OCI-LY1 (cell line): ENCODE data around the gene PSMD4.

Experiments
- H2AFZ ChIP-seq: fragments of 200-600 bp; sonication (generic), shearing (Covaris generic); 2 replicates; pipeline ENCODE4 v1.6.0; 2014; ENCODE audit warnings: antibody characterized with exemption, mild to moderate bottlenecking, low read length
- H3F3A ChIP-seq: fragments of 200-600 bp; sonication (generic), shearing (Covaris generic); 2 replicates; pipeline ENCODE4 v1.6.0; 2014; ENCODE audit warnings: mild to moderate bottlenecking, antibody characterized with exemption, low read length, moderate library complexity; ENCODE audit not compliant: insufficient read depth
- H3K27ac ChIP-seq: fragments of 200-600 bp; sonication (generic); 2 replicates; pipeline ENCODE4 v1.5.1; 2014; ENCODE audit warnings: low read length, mixed run types, mild to moderate bottlenecking, low read depth; ENCODE audit not compliant: poor library complexity, severe bottlenecking
- H3K27me3 ChIP-seq: fragments of 200-600 bp; sonication (generic); 2 replicates; pipeline ENCODE4 v1.6.0; 2014; ENCODE audit warnings: antibody characterized with exemption, mild to moderate bottlenecking, low read length, moderate library complexity; ENCODE audit not compliant: insufficient read depth
- H3K36me3 ChIP-seq: fragments of 200-600 bp; sonication (generic); 2 replicates; pipeline ENCODE4 v1.6.1; 2014; ENCODE audit warnings: mild to moderate bottlenecking, antibody characterized with exemption, low read length, moderate library complexity, mixed read lengths; ENCODE audit not compliant: insufficient read depth
- H3K4me1 ChIP-seq: fragments of 200-600 bp; sonication (generic); 2 replicates; pipeline ENCODE4 v1.5.1; 2014; ENCODE audit warnings: mild to moderate bottlenecking, low read length, moderate library complexity; ENCODE audit not compliant: insufficient read depth, severe bottlenecking
- H3K4me2 ChIP-seq: fragments of 200-600 bp; sonication (generic), shearing (Covaris generic); 2 replicates; pipeline ENCODE4 v1.6.1; 2014; ENCODE audit warnings: low read length
- H3K4me3 ChIP-seq: fragments of 200-600 bp; sonication (generic); 2 replicates; pipeline ENCODE4 v1.5.1; 2014; ENCODE audit warnings: low read length, low read depth, mild to moderate bottlenecking, mixed read lengths; ENCODE audit not compliant: poor library complexity, severe bottlenecking
- H3K79me2 ChIP-seq: fragments of 200-600 bp; shearing (Covaris generic); 2 replicates; pipeline ENCODE4 v1.6.1; 2016; ENCODE audit warnings: mixed run types, low read length, mixed read lengths; ENCODE audit not compliant: insufficient read depth
- H3K9ac ChIP-seq: fragments of 200-600 bp; sonication (generic), shearing (Covaris generic); 2 replicates; pipeline ENCODE4 v1.6.1; 2014; ENCODE audit warnings: mild to moderate bottlenecking, low read length, mixed read lengths
- H3K9me2 ChIP-seq: fragments of 200-600 bp; sonication (generic), shearing (Covaris generic); 2 replicates; pipeline ENCODE4 v1.6.1; 2014; ENCODE audit warnings: low read depth, mild to moderate bottlenecking, low read length, mixed read lengths
- H3K9me3 ChIP-seq: fragments of 200-600 bp; shearing (Covaris generic); 2 replicates; pipeline ENCODE4 v1.6.1; 2014; ENCODE audit warnings: low read length, mixed read lengths
- H4K20me1 ChIP-seq: fragments of 200-600 bp; sonication (generic), shearing (Covaris generic); 2 replicates; pipeline ENCODE4 v1.6.0; 2016; ENCODE audit warnings: mild to moderate bottlenecking, low read length; ENCODE audit not compliant: insufficient read depth
- CTCF ChIP-seq: fragments of 200-600 bp; sonication (generic), shearing (Covaris generic); IDR thresholded peaks from 2 replicates; pipeline ENCODE4 v1.5.1; 2017; ENCODE audit warnings: mild to moderate bottlenecking, antibody characterized with exemption, low read length, moderate library complexity, mixed read lengths
- EZH2 ChIP-seq: fragments of 200-600 bp; sonication (generic), shearing (Covaris generic); IDR thresholded peaks from 2 replicates; pipeline ENCODE4 v1.8.0; 2017; ENCODE audit warnings: borderline replicate concordance, mixed run types, mild to moderate bottlenecking, antibody characterized with exemption, low read length, moderate library complexity, mixed read lengths

Gene PSMD4

GRCh38 chr1:151289080-151289935, 34.8 kb downstream of the PSMD4 start:
- TF ChIP-seq EZH2 = no peak
- TF ChIP-seq CTCF = no peak
- H4K20me1 ChIP-seq = no peaks in the 10 kb centered on the region
- no peaks in the 10 kb centered on the region for H3K9me2 ChIP-seq
- no peaks in the 10 kb centered on the region for H3K9me3 ChIP-seq
- H3K27me3 ChIP-seq = no peaks in the 10 kb centered on the region
- no peaks in the 10 kb centered on the region for H3K79me2 ChIP-seq
- H3K9ac ChIP-seq = no peak overlapping the region
- no peak overlapping the region for H3K4me3 ChIP-seq
- H3F3A ChIP-seq = no peaks in the 10 kb centered on the region
- no peak overlapping the region for H3K4me2 ChIP-seq
- peaks cover 81% of the 10 kb centered on the region for H3K36me3 ChIP-seq
- peaks cover 3% of the 10 kb centered on the region for H3K4me1 ChIP-seq
- H2AFZ ChIP-seq = no peak overlapping the region
- H3K27ac ChIP-seq = no peak overlapping the region

- no peak overlapping the region for H3K9ac ChIP-seq
- no peaks in the 10 kb centered on the region for H3F3A ChIP-seq
- no peaks in the 10 kb centered on the region for H3K9me3 ChIP-seq
- no peaks in the 10 kb centered on the region for H3K27me3 ChIP-seq
- H3K79me2 ChIP-seq = no peaks in the 10 kb centered on the region
- no peak overlapping the region for H2AFZ ChIP-seq
- peaks cover 86% of the 10 kb centered on the region for H3K36me3 ChIP-seq
- H3K4me1 ChIP-seq = no peaks in the 10 kb centered on the region
- no peaks in the 10 kb centered on the region for H3K9me2 ChIP-seq
- no peak overlapping the region for H3K4me2 ChIP-seq
- H4K20me1 ChIP-seq = no peaks in the 10 kb centered on the region
- H3K4me3 ChIP-seq = no peak overlapping the region
- TF ChIP-seq EZH2 (no peak), CTCF (no peak)
- H3K27ac ChIP-seq = no peak overlapping the region
Observed at GRCh38 chr1:151289991-151290708, 35.6 kb downstream of the PSMD4 start.

GRCh38 chr1:151290709-151291303, 36.3 kb downstream of the PSMD4 start:
- TF ChIP-seq EZH2 (no peak), CTCF (no peak)
- Histone ChIP-seq H3K27ac (no peak overlapping the region), H3K36me3 (peaks cover 92% of the 10 kb centered on the region)

More at GRCh38 chr1:151290709-151291303, 36.3 kb downstream of the PSMD4 start:
- Histone ChIP-seq H3K9me2 (no peaks in the 10 kb centered on the region), H3K4me1 (no peaks in the 10 kb centered on the region), H3K27me3 (no peaks in the 10 kb centered on the region), H3K9ac (no peak overlapping the region), H3K79me2 (no peaks in the 10 kb centered on the region), H4K20me1 (no peaks in the 10 kb centered on the region), H2AFZ (no peak overlapping the region), H3K4me3 (no peak overlapping the region), H3F3A (no peaks in the 10 kb centered on the region; the same call in 1 of the 2 replicates), H3K4me2 (no peak overlapping the region), H3K9me3 (no peaks in the 10 kb centered on the region)
